ENCODE data around the gene RNU5B-1.

Gene RNU5B-1

GRCh38 chr15:65306551-65306950, 2.1 kb downstream of the RNU5B-1 start:
- H3K36me3 Mint-ChIP-seq, result no peaks in the 10 kb centered on the region
- no peaks in the 10 kb centered on the region for H3K27me3 Mint-ChIP-seq
- peak overlapping the region; percentile 19 for H3K4me3 Mint-ChIP-seq
- H3K27ac Mint-ChIP-seq, result peak overlapping the region; percentile 46
- no peaks in the 10 kb centered on the region for H3K9me3 Mint-ChIP-seq
- H3K4me1 Mint-ChIP-seq, result peaks cover 25% of the 10 kb centered on the region

GRCh38 chr15:65307978-65308377, 3.5 kb downstream of the RNU5B-1 start:
- Mint-ChIP-seq H3K4me3 (no peak overlapping the region), H3K4me1 (peaks cover 25% of the 10 kb centered on the region), H3K27ac (no peak overlapping the region), H3K9me3 (no peaks in the 10 kb centered on the region), H3K36me3 (no peaks in the 10 kb centered on the region), H3K27me3 (no peaks in the 10 kb centered on the region)

GRCh38 chr15:65309882-65310418, 5.5 kb downstream of the RNU5B-1 start:
- no peaks in the 10 kb centered on the region for H3K9me3 Mint-ChIP-seq
- H3K36me3 Mint-ChIP-seq, result no peaks in the 10 kb centered on the region
- H3K4me3 Mint-ChIP-seq, result no peak overlapping the region

GRCh38 chr15:65310431-65311137, 6.1 kb downstream of the RNU5B-1 start:
- no peak overlapping the region for H3K27ac Mint-ChIP-seq
- H3K36me3 Mint-ChIP-seq, result no peaks in the 10 kb centered on the region
- no peak overlapping the region for H3K4me3 Mint-ChIP-seq
- H3K4me1 Mint-ChIP-seq, result peaks cover 10% of the 10 kb centered on the region
- H3K27me3 Mint-ChIP-seq, result no peaks in the 10 kb centered on the region
- H3K9me3 Mint-ChIP-seq, result no peaks in the 10 kb centered on the region

More at GRCh38 chr15:65309882-65310418, 5.5 kb downstream of the RNU5B-1 start:
- no peaks in the 10 kb centered on the region for H3K27me3 Mint-ChIP-seq
- no peak overlapping the region for H3K27ac Mint-ChIP-seq
- peaks cover 12% of the 10 kb centered on the region for H3K4me1 Mint-ChIP-seq

- H3K4me3 Mint-ChIP-seq, result no peak overlapping the region
- no peaks in the 10 kb centered on the region for H3K27me3 Mint-ChIP-seq
- no peaks in the 10 kb centered on the region for H3K4me1 Mint-ChIP-seq
- no peaks in the 10 kb centered on the region for H3K36me3 Mint-ChIP-seq
- no peak overlapping the region for H3K27ac Mint-ChIP-seq
- H3K9me3 Mint-ChIP-seq, result no peaks in the 10 kb centered on the region
Measured at GRCh38 chr15:65311760-65312159, 7.3 kb downstream of the RNU5B-1 start.

GRCh38 chr15:65312400-65312916, 8.0 kb downstream of the RNU5B-1 start:
- Mint-ChIP-seq H3K36me3 (no peaks in the 10 kb centered on the region), H3K27me3 (no peaks in the 10 kb centered on the region), H3K4me1 (no peaks in the 10 kb centered on the region), H3K4me3 (no peak overlapping the region), H3K9me3 (no peaks in the 10 kb centered on the region), H3K27ac (peak overlapping the region; percentile 70)

GRCh38 chr15:65318870-65319356, 14.4 kb downstream of the RNU5B-1 start:
- no peaks in the 10 kb centered on the region for H3K36me3 Mint-ChIP-seq
- H3K4me1 Mint-ChIP-seq, result peaks cover 3% of the 10 kb centered on the region
- H3K27ac Mint-ChIP-seq, result peak overlapping the region; percentile 19
- H3K9me3 Mint-ChIP-seq, result no peaks in the 10 kb centered on the region
- H3K27me3 Mint-ChIP-seq, result peaks cover 1% of the 10 kb centered on the region
- no peak overlapping the region for H3K4me3 Mint-ChIP-seq

- H3K9me3 Mint-ChIP-seq, result no peaks in the 10 kb centered on the region
- no peak overlapping the region for H3K27ac Mint-ChIP-seq
- peaks cover 3% of the 10 kb centered on the region for H3K4me1 Mint-ChIP-seq
- peaks cover 1% of the 10 kb centered on the region for H3K27me3 Mint-ChIP-seq
- no peaks in the 10 kb centered on the region for H3K36me3 Mint-ChIP-seq
- no peak overlapping the region for H3K4me3 Mint-ChIP-seq
Measured at GRCh38 chr15:65323071-65323511, 18.6 kb downstream of the RNU5B-1 start.

- Mint-ChIP-seq H3K4me1 (no peaks in the 10 kb centered on the region), H3K9me3 (no peaks in the 10 kb centered on the region), H3K36me3 (no peaks in the 10 kb centered on the region), H3K27me3 (no peaks in the 10 kb centered on the region), H3K27ac (no peak overlapping the region), H3K4me3 (no peak overlapping the region)
Measured at GRCh38 chr15:65326117-65326526, 21.6 kb downstream of the RNU5B-1 start.

GRCh38 chr15:65326818-65327217, 22.3 kb downstream of the RNU5B-1 start:
- Mint-ChIP-seq H3K27ac (no peak overlapping the region), H3K4me1 (no peaks in the 10 kb centered on the region), H3K36me3 (no peaks in the 10 kb centered on the region), H3K9me3 (no peaks in the 10 kb centered on the region), H3K27me3 (no peaks in the 10 kb centered on the region), H3K4me3 (no peak overlapping the region)

- no peak overlapping the region for H3K27ac Mint-ChIP-seq
- H3K36me3 Mint-ChIP-seq, result no peaks in the 10 kb centered on the region
- H3K4me3 Mint-ChIP-seq, result no peak overlapping the region
- no peaks in the 10 kb centered on the region for H3K27me3 Mint-ChIP-seq
- H3K4me1 Mint-ChIP-seq, result no peaks in the 10 kb centered on the region
- no peaks in the 10 kb centered on the region for H3K9me3 Mint-ChIP-seq
Measured at GRCh38 chr15:65327651-65328393, 23.3 kb downstream of the RNU5B-1 start.

GRCh38 chr15:65328506-65329287, 24.2 kb downstream of the RNU5B-1 start:
- H3K4me1 Mint-ChIP-seq, result no peaks in the 10 kb centered on the region
- H3K4me3 Mint-ChIP-seq, result no peak overlapping the region
- H3K36me3 Mint-ChIP-seq, result no peaks in the 10 kb centered on the region
- H3K27me3 Mint-ChIP-seq, result no peaks in the 10 kb centered on the region
- H3K27ac Mint-ChIP-seq, result no peak overlapping the region
- H3K9me3 Mint-ChIP-seq, result no peaks in the 10 kb centered on the region

- Mint-ChIP-seq H3K27me3 (no peaks in the 10 kb centered on the region), H3K4me3 (no peak overlapping the region), H3K4me1 (no peaks in the 10 kb centered on the region), H3K9me3 (no peaks in the 10 kb centered on the region), H3K27ac (no peak overlapping the region), H3K36me3 (no peaks in the 10 kb centered on the region)
Measured at GRCh38 chr15:65329288-65329983, 25.0 kb downstream of the RNU5B-1 start.

- Mint-ChIP-seq H3K27me3 (no peaks in the 10 kb centered on the region), H3K36me3 (no peaks in the 10 kb centered on the region), H3K9me3 (no peaks in the 10 kb centered on the region), H3K4me3 (no peak overlapping the region), H3K27ac (no peak overlapping the region), H3K4me1 (no peaks in the 10 kb centered on the region)
Measured at GRCh38 chr15:65329984-65330735, 25.7 kb downstream of the RNU5B-1 start.

Measured in activated naive CD4-positive, alpha-beta T cell treated with anti-CD3 and anti-CD28 coated beads, Interleukin-2, amount 50 U/mL, for 24 hours (primary cell).